ELF-1 (cell line): Measurements from ENCODE around the gene NANOG.
"Not testable (repeated sequence)": the region's sequence is repeated elsewhere in the genome, so short reads cannot be mapped to it uniquely, and the experiment has no call there.

Experiments
- DNase-seq: peaks from one replicate; pipeline ENCODE4 v3.0.0-alpha.2; 2016; ENCODE audit warnings: low read depth, low spot score

NANOG gene

DNA sequence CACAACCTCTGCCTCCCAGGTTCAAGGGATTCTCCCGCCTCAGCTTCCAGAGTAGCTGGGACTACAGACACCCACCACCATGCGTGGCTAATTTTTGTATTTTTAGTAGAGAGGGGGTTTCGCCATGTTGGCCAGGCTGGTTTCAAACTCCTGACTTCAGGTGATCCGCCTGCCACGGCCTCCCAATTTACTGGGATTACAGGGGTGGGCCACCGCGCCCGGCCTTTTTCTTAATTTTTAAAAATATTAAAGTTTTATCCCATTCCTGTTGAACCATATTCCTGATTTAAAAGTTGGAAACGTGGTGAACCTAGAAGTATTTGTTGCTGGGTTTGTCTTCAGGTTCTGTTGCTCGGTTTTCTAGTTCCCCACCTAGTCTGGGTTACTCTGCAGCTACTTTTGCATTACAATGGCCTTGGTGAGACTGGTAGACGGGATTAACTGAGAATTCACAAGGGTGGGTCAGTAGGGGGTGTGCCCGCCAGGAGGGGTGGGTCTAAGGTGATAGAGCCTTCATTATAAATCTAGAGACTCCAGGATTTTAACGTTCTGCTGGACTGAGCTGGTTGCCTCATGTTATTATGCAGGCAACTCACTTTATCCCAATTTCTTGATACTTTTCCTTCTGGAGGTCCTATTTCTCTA, at the start of gene NANOG:
NANOG (plus strand) TSS at position 519 of the 645 bp plus-strand sequence. CDS start 213 bp downstream, outside the sequence.
- peak; percentile 58 for DNase-seq

DNA sequence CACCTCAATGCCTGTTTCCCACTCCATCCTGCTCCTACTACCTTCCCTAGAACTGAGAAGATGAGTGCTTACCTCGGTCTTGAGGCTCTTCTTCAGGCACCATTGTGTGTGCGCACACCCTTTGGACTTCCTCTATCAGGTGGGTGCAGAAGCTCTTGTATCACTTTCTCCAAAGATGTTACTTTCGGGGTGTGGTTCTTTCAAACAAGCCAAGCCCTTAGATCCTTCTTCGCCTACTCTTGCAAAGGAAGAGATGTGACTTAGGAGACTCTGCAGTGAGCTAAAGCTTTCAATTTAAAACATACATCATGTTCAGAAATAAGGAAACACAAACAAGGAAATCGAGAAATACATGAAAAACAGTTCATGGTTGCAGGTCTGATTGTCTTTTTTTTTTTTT, 42.0 kb upstream of the NANOG start, which contains the start of gene CLEC4C:
CLEC4C (minus strand) TSS at position 130 of the 400 bp plus-strand sequence; CDS start at position 103, 27 bp downstream.
- DNase-seq = no peak

DNA sequence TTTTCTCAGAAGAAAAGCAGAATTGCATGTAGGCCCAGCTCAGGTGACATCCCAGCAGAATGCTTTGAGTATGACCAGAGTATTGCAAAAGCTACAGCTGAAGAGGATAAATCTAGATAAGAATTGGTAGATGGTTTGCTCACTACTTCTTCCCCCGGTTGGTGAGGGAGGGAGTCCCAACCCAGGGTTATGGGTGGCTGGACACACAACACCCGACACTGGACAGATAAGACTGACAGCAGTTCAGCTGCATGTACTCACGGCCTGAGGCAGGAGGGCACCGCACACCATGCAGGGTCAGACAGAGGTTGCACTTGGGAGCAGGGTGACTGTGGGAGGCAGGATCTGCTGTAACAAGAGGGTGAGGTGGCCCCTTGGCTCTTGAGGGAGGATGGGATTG, 40.4 kb upstream of the NANOG start:
- DNase-seq = no peak

DNA sequence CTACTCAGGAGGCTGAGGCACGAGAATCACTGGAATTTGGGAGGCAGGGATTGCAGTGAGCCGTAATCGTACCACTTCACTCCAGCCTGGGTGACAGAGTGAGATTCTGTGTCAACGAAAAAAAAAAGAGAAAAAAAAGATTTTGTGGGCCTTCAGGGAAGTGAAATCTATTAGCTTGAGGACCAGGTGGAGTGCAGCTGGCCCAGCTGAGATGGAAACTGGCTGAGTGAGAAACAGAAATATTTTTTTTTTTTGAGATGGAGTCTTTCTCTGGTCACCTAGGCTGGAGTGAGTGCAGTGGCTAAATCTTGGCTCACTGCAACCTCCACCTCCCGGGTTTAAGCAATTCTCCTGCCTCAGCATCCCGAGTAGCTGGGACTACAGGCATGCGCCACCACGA, 39.8 kb upstream of the NANOG start:
- no peak for DNase-seq

DNA sequence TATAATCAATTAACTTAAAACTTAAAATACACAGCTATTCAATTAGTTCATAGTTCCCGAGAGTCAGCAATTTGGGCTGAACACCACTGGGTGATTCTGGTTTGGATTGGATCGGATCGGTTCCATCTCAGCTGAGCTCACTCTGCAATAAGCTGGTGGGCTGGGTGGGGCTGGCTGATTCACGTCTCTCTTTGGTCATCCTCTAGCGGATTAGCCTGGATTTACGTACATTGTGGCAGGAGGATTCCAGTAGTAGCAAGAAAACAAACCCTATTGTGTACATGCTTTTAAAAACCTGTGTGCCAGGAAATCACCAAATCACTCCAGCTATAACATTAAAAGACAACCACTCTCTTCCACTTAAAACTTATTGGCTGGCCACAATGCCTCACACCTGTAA, 38.9 kb upstream of the NANOG start:
- DNase-seq = no peak

DNA sequence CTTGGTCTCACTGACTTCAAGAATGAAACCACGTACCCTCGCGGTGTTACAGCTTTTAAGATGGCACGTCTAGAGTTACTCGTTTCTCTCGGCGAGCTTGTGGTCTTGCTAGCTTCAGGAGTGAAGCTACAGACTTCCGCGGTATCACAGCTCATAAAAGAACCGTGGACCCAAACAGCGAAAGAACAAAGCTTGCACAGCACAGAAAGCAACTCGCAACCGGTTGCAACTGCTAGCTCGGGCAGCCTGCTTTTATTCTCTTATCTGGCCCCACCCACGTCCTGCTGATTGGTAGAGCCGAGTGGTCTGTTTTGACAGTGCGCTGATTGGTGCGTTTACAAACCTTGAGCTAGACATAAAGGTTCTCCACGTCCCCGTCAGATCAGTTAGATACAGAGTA, 37.8 kb upstream of the NANOG start:
- no peak for DNase-seq

DNA sequence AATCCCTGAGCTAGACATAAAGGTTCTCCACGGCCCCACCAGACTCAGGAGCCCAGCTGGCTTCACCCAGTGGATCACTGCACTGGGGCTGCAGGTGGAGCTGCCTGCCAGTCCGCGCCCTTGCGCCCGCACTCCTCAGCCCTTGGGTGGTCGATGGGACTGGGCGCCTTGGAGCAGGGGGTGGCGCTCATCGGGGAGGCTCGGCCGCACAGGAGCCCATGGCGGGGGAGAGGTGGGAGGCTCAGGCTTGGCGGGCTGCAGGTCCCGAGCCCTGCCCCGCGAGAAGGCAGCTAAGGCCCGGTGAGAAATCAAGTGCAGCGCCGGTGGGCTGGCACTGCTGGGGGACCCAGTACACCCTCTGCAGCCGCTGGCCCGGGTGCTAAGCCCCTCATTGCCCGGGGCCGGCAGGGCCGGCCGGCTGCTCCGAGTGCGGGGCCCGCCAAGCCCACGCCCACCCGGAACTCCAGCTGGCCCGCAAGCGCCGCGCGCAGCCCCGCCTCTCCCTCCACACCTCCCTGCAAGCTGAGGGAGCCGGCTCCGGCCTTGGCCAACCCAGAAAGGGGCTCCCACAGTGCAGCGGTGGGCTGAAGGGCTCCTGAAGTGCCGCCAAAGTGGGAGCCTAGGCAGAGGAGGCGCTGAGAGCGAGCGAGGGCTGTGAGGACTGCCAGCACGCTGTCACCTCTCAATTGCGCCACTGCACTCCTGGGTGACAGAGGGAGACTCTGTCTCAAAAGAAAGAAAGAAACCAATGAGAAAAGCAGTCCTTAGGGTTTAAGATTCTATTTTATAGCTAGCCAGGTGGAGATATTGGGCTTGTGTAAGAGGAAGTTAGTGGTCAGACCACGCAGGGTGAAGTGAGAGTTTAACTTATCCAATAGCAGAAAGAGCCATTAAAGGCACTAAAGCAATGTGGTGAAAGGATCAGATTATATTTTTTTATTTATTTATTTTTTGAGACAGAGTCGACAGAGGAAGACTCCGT, 37.0 kb upstream of the NANOG start:
- not testable (repeated sequence) for DNase-seq

DNA sequence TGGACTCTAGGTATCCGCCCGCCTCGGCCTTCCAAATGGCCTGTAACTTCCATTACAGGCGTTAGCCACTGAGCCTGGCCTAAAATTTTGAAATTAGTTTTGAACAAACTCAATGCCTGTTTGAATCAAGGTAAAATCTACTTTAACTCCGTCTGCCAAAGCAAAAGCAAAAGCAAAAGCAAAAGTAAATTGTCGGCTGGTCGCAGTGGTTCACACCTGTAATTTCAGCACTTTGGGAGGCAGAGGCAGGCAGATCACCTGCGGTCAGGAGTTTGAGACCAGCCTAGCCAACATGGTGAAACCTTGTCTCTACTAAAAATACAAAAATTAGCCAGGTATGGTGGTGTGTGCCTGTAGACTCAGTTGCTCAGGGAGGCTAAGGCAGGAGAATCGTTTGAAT, 33.5 kb upstream of the NANOG start:
- DNase-seq = not testable (repeated sequence)

DNA sequence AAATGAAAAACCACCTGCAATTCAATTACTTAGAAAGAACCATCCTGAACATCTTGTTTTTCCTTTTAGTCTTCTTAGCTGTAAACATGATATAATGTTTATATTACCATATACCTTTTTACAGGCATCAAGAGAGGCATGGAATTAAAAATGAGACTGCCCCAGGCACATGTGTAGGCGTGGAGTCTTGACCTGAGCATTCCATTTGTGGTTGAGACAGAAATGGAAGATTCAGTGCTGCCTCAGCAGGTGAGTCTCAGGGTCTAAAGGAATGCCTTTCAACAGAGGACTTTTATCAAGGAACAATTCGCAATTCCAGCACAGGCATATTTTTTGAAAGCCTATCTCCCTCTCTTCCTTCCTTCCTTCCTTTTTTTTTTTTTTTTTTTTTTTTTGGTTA, 32.2 kb upstream of the NANOG start:
- DNase-seq = no peak

DNA sequence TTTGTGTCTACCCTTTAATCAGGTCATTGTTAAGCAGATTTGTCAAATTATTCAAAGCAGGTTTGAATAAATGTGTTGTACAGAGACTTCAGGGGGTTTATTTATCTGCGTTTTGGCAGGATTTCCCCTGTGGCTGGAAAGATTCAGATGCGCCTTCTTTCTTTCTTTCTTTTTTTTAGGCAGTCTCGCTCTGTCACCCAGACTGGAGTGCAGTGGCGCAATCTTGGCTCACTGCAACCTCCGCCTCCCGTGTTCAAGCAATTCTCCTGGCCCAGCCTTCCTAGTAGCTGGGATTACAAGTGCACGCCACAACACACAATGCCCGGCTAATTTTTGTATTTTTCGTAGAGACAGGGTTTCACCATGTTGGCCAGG, 30.4 kb upstream of the NANOG start:
- no peak for DNase-seq

DNA sequence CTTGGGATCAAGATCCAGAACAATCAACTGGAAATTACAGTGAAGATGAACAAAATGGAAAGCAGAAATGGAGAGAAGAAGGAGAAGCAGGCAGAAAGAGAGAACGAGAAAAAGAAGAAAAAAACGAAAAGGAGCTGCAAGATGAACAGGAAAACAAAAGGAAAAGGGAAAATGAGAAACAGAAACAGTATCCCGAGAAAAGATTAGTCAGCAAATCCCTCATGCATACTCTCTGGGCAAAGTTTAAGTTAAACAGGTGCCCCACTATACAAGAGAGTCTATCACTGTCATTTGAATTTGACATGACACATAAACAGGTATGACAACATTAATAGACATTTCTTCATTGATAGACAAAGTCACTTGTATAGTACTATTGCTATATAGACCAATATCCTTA, 19.2 kb upstream of the NANOG start:
- no peak for DNase-seq

DNA sequence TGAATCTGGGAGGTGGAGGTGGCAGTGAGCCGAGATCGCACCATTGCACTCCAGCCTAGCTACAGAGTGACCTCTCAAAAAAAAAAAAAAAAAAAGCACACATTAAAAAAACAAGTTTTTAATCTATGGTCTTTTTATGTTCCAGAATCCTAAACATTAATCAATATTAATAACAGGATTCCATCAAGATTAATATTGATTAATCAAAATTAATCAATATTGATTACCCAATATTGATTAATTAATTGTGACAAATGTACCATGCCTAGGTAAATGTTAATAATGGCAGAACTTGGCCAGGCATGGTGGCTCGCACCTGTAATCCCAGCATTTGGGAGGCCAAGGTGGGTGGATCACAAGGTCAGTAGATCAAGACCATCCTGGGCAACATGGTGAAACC, 7.9 kb upstream of the NANOG start:
- DNase-seq = no peak

DNA sequence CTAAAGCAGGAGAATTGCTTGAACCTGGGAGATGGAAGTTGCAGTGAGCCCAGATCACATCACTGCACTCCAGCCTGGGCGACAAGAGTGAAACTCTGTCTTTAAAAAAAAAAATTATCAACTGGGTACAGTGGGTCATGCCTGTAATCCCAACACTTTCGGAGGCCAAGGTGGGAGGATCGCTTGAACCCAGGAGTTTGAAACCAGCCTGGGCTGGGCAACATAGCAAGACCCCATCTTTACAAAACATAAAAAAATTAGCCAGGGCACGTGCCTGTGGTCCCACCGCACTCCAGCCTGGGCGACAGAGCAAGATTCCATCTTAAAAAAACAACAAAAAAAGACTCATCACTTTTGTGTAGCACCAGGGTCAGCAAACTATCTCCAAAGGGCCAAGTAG, 7.1 kb upstream of the NANOG start:
- no peak for DNase-seq

DNA sequence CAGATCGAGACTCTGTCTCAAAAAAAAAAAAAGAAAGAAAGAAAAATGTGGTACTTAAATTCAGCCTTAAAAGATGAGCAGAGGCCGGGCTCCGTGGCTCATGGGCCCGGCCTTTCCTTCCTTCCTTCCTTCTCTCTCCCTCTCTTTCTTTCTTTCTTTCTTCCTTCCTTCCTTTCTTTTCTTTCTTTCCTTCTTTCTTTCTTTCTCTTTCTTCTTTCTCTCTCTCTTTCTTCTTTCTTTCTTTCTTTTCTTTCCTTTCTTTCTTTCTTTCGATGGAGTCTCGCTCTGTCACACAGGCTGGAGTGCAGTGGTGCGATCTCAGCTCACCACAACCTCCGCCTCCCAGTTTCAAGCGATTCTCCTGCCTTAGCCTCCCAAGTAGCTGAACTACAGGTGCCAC, 5.8 kb upstream of the NANOG start:
- not testable (repeated sequence) for DNase-seq

DNA sequence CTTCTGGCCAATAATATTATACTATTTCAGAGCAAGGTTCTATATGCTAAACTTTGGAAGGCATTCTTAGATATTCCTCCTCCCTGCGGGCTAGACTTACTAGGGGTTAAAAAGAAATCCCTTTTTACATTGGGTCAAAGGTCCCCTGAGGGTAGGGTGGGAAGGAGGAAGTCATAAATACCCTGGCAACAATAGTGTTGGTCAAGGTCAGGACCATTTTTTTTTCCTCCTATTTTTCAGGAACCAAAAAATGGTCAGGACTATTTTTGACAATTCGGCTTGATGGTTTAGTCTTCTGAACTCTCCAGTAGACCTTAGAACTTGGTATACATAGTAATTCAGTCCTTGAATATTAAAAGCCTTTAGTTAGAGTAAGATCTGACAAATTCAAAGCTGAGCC, 4.5 kb upstream of the NANOG start:
- no peak for DNase-seq

DNA sequence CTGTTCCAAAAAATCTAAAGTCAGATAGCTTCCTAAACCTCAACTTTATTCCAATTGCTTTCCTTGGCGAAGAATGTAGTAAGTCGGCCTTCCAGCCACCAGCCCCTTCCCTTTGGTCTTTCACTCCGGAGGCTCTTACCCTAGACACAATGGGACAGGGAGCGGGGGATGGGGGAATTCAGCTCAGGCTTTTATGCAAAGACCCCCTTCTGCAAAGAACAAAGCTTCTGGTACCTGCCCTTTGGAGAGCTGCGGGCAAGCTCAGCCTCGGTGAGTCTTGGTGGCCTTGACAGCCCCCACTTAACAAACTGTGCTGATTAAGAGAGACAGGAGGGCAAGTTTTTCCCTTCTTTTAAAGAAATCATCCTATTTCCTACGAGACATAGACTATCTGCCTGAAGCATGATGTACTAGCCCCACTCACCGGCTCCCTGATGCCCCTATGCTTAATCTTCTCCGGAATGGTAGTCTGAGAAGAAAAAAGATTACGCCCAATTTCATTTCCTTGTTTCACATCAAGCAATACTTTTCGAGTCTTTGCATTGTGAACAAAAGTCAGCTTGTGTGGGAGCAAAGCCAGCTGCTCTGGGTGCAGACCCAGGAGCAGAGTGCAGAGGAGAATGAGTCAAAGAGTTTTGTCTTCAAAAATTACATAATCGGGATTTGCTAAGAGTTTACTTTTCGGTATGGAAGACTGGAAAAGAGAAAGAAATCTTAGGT, 1.5 kb upstream of the NANOG start:
- DNase-seq = peak; percentile 71

DNA sequence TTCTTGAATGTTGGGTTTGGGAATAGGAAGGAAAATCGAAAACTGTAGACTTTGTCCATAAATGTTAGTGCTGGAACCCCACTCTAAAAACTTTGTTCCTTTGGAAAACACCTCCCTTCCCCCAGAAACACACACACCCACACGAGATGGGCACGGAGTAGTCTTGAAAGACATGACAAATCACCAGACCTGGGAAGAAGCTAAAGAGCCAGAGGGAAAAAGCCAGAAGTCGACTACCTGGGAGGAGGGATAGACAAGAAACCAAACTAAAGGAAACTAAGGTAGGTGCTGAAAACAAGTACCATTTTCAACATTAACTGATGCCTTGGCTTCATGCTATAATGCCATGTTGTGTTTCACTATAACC, 925 bp upstream of the NANOG start:
- DNase-seq = peak; percentile 30

DNA sequence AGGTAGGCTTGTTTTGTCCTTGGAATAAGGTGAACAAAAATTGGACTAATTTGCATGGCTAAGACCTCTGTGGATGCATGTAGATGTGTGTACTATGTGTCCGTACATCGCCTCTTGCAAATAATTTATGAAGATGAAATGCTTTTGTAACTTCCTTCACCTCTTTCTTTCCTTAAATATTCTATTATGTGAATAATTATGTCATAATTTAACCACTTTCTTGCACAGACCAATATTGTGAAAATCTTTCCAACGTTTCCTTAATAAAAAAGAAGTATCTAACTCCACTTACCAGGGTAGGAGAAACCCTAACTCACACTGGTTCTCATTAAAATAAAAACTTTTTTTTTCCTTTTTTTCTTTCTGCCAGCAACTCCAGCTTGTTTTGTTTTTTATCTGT, 4.0 kb downstream of the NANOG start:
- no peak for DNase-seq

DNA sequence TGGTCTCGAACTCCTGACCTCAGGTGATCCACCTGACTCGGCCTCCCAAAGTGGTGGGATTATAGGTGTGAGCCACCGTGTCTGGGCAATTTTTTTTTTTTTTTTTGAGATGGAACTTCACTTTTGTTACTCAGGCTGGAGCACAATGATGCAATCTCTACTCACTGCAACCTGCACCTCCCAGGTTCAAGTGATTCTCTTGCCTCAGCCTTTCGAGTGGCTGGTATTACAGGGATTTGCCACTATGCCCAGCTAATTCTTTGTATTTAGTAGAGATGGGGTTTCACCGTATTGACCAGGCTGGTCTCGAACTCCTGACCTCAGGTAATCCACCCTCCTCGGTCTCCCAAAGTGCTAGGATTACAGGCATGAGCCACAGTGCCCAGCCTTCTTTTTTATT, 8.1 kb downstream of the NANOG start:
- not testable (repeated sequence) for DNase-seq

DNA sequence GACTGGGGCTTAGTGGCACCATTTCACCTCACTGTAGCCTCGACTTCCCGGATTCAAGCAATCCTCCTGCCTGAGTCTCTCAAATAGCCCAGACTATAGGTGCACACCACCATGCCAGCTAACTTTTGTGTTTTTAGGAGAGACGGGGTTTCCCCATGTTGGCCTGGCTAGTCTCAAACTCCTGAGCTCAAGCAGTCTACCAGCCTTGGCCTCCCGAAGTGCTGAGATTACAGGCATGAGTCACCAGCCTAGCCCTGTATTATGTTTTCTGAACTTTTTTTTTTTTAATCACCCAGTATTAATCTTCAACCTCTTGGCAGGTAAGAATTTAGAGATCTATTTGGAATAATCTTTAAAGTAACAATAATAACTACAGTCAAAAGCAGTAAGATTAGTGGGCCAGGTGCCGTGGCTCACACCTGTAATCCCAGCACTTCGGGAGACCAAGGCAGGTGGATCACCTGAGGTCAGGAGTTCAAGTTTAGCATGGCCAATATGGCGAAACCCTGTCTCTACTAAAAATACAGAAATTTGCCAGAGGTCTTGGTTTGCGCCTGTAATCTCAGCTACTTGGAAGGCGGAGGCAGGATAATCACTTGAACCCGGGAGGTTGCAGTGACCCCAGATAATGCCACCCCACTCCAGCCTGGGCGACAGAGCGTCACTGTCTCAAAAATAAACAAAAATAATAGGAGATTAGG, 8.6 kb downstream of the NANOG start:
- peak; percentile 51 for DNase-seq

DNA sequence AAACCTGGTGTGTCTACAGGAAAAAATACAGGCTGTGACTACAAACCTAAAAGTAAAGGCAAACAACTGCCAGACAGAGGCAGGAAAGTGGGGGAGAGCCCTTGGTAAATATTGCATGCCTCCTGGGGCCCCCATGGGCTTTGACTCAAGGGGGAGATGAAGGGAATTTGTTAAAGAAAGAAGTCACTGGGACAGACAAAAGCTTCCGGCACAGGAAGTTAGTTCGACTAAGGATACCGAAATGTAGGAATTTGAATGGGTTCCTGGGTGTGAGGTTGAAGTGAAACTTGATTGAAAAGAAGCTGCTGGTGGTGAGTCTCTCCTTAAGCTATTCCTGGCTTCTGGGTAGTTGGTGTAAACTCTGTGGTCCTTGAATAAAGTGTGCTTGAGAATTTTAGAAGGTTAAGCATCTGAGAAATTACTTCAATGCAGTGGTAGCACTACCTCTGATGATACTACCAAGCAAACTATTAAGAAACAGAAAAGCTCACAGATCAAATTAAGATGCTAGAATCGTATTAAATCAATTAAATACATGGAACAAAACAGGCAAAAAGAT, 9.6 kb downstream of the NANOG start:
- DNase-seq = not testable (repeated sequence)
